ENCODE data around the gene HRK. TPM values are rescaled to one million over a fixed set of nuclear protein-coding genes. Genes with fewer than 3 reads are reported as not detected.

Gene HRK
- total RNA-seq, 1 donor from 2014 or later, result 2.1 TPM

- Histone ChIP-seq H3K27me3 (ENCODE audit: insufficient read depth, low read length) (no peaks in the 10 kb centered on the region), H3K27ac (ENCODE audit: low read depth, low read length) (no peak overlapping the region), H2AFZ (ENCODE audit: low read depth, low read length) (no peak overlapping the region), H3K79me2 (ENCODE audit: insufficient read depth, low read length) (no peaks in the 10 kb centered on the region), H3K4me1 (ENCODE audit: insufficient read depth, low read length) (no peaks in the 10 kb centered on the region), H3K4me3 (ENCODE audit: insufficient read depth, low read depth, low read length) (no peak overlapping the region), H3K9me3 (ENCODE audit: insufficient read depth, low read depth, low read length) (no peaks in the 10 kb centered on the region), H4K20me1 (ENCODE audit: insufficient read depth, low read length) (no peaks in the 10 kb centered on the region), H3K9ac (ENCODE audit: low read length) (no peak overlapping the region), H3K36me3 (ENCODE audit: insufficient read depth, low read length) (no peaks in the 10 kb centered on the region), H3K4me2 (ENCODE audit: low read length) (no peak overlapping the region)
- TF ChIP-seq, protein P1, sequence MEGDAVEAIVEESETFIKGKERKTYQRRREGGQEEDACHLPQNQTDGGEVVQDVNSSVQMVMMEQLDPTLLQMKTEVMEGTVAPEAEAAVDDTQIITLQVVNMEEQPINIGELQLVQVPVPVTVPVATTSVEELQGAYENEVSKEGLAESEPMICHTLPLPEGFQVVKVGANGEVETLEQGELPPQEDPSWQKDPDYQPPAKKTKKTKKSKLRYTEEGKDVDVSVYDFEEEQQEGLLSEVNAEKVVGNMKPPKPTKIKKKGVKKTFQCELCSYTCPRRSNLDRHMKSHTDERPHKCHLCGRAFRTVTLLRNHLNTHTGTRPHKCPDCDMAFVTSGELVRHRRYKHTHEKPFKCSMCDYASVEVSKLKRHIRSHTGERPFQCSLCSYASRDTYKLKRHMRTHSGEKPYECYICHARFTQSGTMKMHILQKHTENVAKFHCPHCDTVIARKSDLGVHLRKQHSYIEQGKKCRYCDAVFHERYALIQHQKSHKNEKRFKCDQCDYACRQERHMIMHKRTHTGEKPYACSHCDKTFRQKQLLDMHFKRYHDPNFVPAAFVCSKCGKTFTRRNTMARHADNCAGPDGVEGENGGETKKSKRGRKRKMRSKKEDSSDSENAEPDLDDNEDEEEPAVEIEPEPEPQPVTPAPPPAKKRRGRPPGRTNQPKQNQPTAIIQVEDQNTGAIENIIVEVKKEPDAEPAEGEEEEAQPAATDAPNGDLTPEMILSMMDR (IDR thresholded peaks at IDR 0.05; ENCODE audit: insufficient read depth, low read depth, low read length), result no peak
- no peak for TF ChIP-seq EZH2 (IDR thresholded peaks at IDR 0.05; ENCODE audit: insufficient read depth, low read length)
- Mint-ChIP-seq H3K27me3 (ENCODE audit: low read depth, unreplicated experiment) (no peaks in the 10 kb centered on the region), H3K36me3 (ENCODE audit: low read depth, unreplicated experiment) (peaks cover 2% of the 10 kb centered on the region), H3K4me1 (ENCODE audit: low read depth, unreplicated experiment) (no peaks in the 10 kb centered on the region), H3K9me3 (ENCODE audit: unreplicated experiment) (no peaks in the 10 kb centered on the region), H3K27ac (ENCODE audit: unreplicated experiment) (no peak overlapping the region), H3K4me3 (ENCODE audit: unreplicated experiment) (no peak overlapping the region)
- DNase-seq (ENCODE audit: low read depth), result no peak
- FAIRE-seq, result no peak
Observed at GRCh38 chr12:116838365-116838764, 42.9 kb downstream of the HRK start.

- no peaks in the 10 kb centered on the region for H3K36me3 ChIP-seq (ENCODE audit: insufficient read depth, low read length)
- H3K27ac Mint-ChIP-seq (ENCODE audit: unreplicated experiment), result no peak overlapping the region
- H3K9me3 Mint-ChIP-seq (ENCODE audit: unreplicated experiment), result no peaks in the 10 kb centered on the region
- no peak for TF ChIP-seq EZH2 (IDR thresholded peaks at IDR 0.05; ENCODE audit: insufficient read depth, low read length)
- TF ChIP-seq, protein P1 (IDR thresholded peaks at IDR 0.05; ENCODE audit: insufficient read depth, low read depth, low read length), result no peak
- H3K79me2 ChIP-seq (ENCODE audit: insufficient read depth, low read length), result no peaks in the 10 kb centered on the region
- H3K27ac ChIP-seq (ENCODE audit: low read depth, low read length), result no peak overlapping the region
- H3K36me3 Mint-ChIP-seq (ENCODE audit: low read depth, unreplicated experiment), result peaks cover 2% of the 10 kb centered on the region
- no peaks in the 10 kb centered on the region for H3K4me1 ChIP-seq (ENCODE audit: insufficient read depth, low read length)
- no peak overlapping the region for H3K4me2 ChIP-seq (ENCODE audit: low read length)
- DNase-seq (ENCODE audit: low read depth) (no peak), FAIRE-seq (no peak)
- H3K9ac ChIP-seq (ENCODE audit: low read length), result no peak overlapping the region
- no peak overlapping the region for H3K4me3 Mint-ChIP-seq (ENCODE audit: unreplicated experiment)
- H3K27me3 ChIP-seq (ENCODE audit: insufficient read depth, low read length), result no peaks in the 10 kb centered on the region
- no peaks in the 10 kb centered on the region for H4K20me1 ChIP-seq (ENCODE audit: insufficient read depth, low read length)
- H3K4me3 ChIP-seq (ENCODE audit: insufficient read depth, low read depth, low read length), result no peak overlapping the region
- H3K27me3 Mint-ChIP-seq (ENCODE audit: low read depth, unreplicated experiment), result no peaks in the 10 kb centered on the region
- H2AFZ ChIP-seq (ENCODE audit: low read depth, low read length), result no peak overlapping the region
- no peaks in the 10 kb centered on the region for H3K9me3 ChIP-seq (ENCODE audit: insufficient read depth, low read depth, low read length)
- no peaks in the 10 kb centered on the region for H3K4me1 Mint-ChIP-seq (ENCODE audit: low read depth, unreplicated experiment)
Observed at GRCh38 chr12:116837097-116837496, 44.1 kb downstream of the HRK start.

DNA sequence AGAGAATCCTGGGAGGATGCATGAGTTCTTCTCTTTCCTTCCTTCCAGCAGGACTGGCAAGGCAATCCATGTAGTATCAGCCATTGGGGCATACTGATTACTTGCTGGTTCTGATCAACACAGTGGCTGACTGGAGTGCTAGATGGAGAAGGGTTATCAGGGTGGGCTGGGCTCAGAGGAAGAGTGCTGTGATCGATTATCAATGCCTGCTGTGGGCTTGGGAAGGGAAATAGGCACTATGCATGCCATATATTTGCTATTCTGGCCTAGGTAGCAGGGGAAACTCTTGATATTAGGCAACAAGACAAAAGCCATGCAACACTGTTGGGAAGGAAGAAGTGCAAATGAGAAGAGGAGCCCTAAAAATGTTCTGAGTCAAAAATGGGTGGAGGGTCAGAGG, 45.8 kb downstream of the HRK start:
- no peak overlapping the region for H3K4me2 ChIP-seq (ENCODE audit: low read length)
- FAIRE-seq (no peak), DNase-seq (ENCODE audit: low read depth) (no peak)
- H4K20me1 ChIP-seq (ENCODE audit: insufficient read depth, low read length), result no peaks in the 10 kb centered on the region
- H3K36me3 ChIP-seq (ENCODE audit: insufficient read depth, low read length), result no peaks in the 10 kb centered on the region
- Mint-ChIP-seq H3K36me3 (ENCODE audit: low read depth, unreplicated experiment) (peaks cover 2% of the 10 kb centered on the region), H3K27ac (ENCODE audit: unreplicated experiment) (no peak overlapping the region), H3K4me1 (ENCODE audit: low read depth, unreplicated experiment) (no peaks in the 10 kb centered on the region), H3K27me3 (ENCODE audit: low read depth, unreplicated experiment) (no peaks in the 10 kb centered on the region), H3K9me3 (ENCODE audit: unreplicated experiment) (no peaks in the 10 kb centered on the region), H3K4me3 (ENCODE audit: unreplicated experiment) (no peak overlapping the region)
- H3K27ac ChIP-seq (ENCODE audit: low read depth, low read length), result no peak overlapping the region
- H3K9me3 ChIP-seq (ENCODE audit: insufficient read depth, low read depth, low read length), result no peaks in the 10 kb centered on the region
- no peaks in the 10 kb centered on the region for H3K79me2 ChIP-seq (ENCODE audit: insufficient read depth, low read length)
- H3K4me3 ChIP-seq (ENCODE audit: insufficient read depth, low read depth, low read length), result no peak overlapping the region
- TF ChIP-seq, protein P1 (IDR thresholded peaks at IDR 0.05; ENCODE audit: insufficient read depth, low read depth, low read length), result no peak
- no peak for TF ChIP-seq EZH2 (IDR thresholded peaks at IDR 0.05; ENCODE audit: insufficient read depth, low read length)
- H3K27me3 ChIP-seq (ENCODE audit: insufficient read depth, low read length), result no peaks in the 10 kb centered on the region
- no peak overlapping the region for H2AFZ ChIP-seq (ENCODE audit: low read depth, low read length)
- H3K9ac ChIP-seq (ENCODE audit: low read length), result no peak overlapping the region
- H3K4me1 ChIP-seq (ENCODE audit: insufficient read depth, low read length), result no peaks in the 10 kb centered on the region

Measured in astrocyte (in vitro differentiated cells and primary cell).